Vagina (tissue), 2 donors: ENCODE results near the gene NPY5R. TPM values are rescaled to one million over a fixed set of nuclear protein-coding genes. Genes with fewer than 3 reads are reported as not detected.
A peak's percentile ranks its signal among the peaks of the same experiment; 100 is the strongest.

Experiments
- DNase-seq, 2 donors: peaks; one replicate each; pipeline ENCODE4 v3.0.0-alpha.2; 2017; ENCODE audit errors: extremely low spot score in 2 of 2
- H3K27ac ChIP-seq: fragments of 200-600 bp; sonication (generic); one replicate; pipeline ENCODE4 v1.5.1; 2019
- H3K27me3 ChIP-seq: fragments of 200-600 bp; sonication (generic); one replicate; pipeline ENCODE4 v1.5.1; 2019
- H3K36me3 ChIP-seq, 2 donors: fragments of 200-600 bp; sonication (generic); one replicate each; pipeline ENCODE4 v1.5.1; 2017 to 2019
- H3K4me1 ChIP-seq: fragments of 200-600 bp; sonication (generic); one replicate; pipeline ENCODE4 v1.5.1; 2019
- H3K4me3 ChIP-seq, 2 donors: fragments of 200-600 bp; sonication (generic); 1 replicate in 1 of 2; 2 replicates in 1 of 2; pipeline ENCODE4 v1.5.1; 2016 to 2019
- H3K9me3 ChIP-seq: fragments of 200-600 bp; sonication (generic); one replicate; pipeline ENCODE4 v1.5.1; 2019
- POLR2A ChIP-seq, 2 donors: fragments of 450-650 bp; IDR thresholded peaks; one replicate each; pipeline ENCODE4 v1.6.1; 2017; ENCODE audit warnings: antibody characterized with exemption in 2 of 2, mild to moderate bottlenecking in 2 of 2, moderate library complexity in 2 of 2
- POLR2AphosphoS5 ChIP-seq, 2 donors: sonication (generic); formaldehyde crosslinking; IDR thresholded peaks; one replicate each; pipeline ENCODE4 v1.9.0; 2017; ENCODE audit warnings: antibody characterized with exemption in 2 of 2, mild to moderate bottlenecking in 2 of 2, low read depth in 1 of 2; ENCODE audit not compliant: insufficient read depth in 1 of 2
- intact Hi-C: fragments of 100-400 bp; cut with DNase I; formaldehyde crosslinking; loops from one replicate; pipeline ENCODE4 v1.15.1; 2023
- total RNA-seq: library from RNA; depleted of rRNA; stranded (reverse); fragments of >200 nt; gene quantifications from one replicate; pipeline ENCODE4 v1.2.3, GENCODE V29; 2016
- TF ChIP-seq, protein P1 (sequence below), 3 experiments: fragments of 450-650 bp in 2 of 3; fragments of 200-600 bp in 1 of 3; sonication (generic) in 1 of 3; IDR thresholded peaks; one replicate each; pipeline ENCODE4 v1.5.1; 2017 to 2019; ENCODE audit warnings: antibody characterized with exemption in 3 of 3, mild to moderate bottlenecking in 2 of 3, moderate library complexity in 2 of 3

NPY5R gene
- total RNA-seq, 1 donor from 2014 or later = not detected

- Histone ChIP-seq H3K27me3 (no peaks in the 10 kb centered on the region), H3K4me1 (no peaks in the 10 kb centered on the region), H3K27ac (no peak overlapping the region), H3K4me3 (no peak overlapping the region), H3K36me3 (no peaks in the 10 kb centered on the region), H3K9me3 (peaks cover 7% of the 10 kb centered on the region)
- TF ChIP-seq, protein P1, sequence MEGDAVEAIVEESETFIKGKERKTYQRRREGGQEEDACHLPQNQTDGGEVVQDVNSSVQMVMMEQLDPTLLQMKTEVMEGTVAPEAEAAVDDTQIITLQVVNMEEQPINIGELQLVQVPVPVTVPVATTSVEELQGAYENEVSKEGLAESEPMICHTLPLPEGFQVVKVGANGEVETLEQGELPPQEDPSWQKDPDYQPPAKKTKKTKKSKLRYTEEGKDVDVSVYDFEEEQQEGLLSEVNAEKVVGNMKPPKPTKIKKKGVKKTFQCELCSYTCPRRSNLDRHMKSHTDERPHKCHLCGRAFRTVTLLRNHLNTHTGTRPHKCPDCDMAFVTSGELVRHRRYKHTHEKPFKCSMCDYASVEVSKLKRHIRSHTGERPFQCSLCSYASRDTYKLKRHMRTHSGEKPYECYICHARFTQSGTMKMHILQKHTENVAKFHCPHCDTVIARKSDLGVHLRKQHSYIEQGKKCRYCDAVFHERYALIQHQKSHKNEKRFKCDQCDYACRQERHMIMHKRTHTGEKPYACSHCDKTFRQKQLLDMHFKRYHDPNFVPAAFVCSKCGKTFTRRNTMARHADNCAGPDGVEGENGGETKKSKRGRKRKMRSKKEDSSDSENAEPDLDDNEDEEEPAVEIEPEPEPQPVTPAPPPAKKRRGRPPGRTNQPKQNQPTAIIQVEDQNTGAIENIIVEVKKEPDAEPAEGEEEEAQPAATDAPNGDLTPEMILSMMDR (IDR thresholded peaks at IDR 0.05) = no peak
- TF ChIP-seq POLR2AphosphoS5 (IDR thresholded peaks at IDR 0.05; ENCODE audit: insufficient read depth in 1 of 2, low read depth in 1 of 2) (no peak), POLR2A (IDR thresholded peaks at IDR 0.05) (no peak)
- no peak for DNase-seq
- intact Hi-C loops = no loop called here
Measured at GRCh38 chr4:163317110-163317509, 26.6 kb upstream of the NPY5R start.

- TF ChIP-seq POLR2AphosphoS5 (IDR thresholded peaks at IDR 0.05; ENCODE audit: insufficient read depth in 1 of 2, low read depth in 1 of 2) = no peak
- no peak for TF ChIP-seq POLR2A (IDR thresholded peaks at IDR 0.05)
- TF ChIP-seq, protein P1 (IDR thresholded peaks at IDR 0.05) = no peak
- no peaks in the 10 kb centered on the region for H3K36me3 ChIP-seq
- H3K4me1 ChIP-seq = peaks cover 11% of the 10 kb centered on the region
- H3K9me3 ChIP-seq = no peaks in the 10 kb centered on the region
- H3K27ac ChIP-seq = no peak overlapping the region
- intact Hi-C loops = no loop called here
- peak overlapping the region; percentile 46 to 65 for H3K4me3 ChIP-seq
- H3K27me3 ChIP-seq = no peaks in the 10 kb centered on the region
- no peak for DNase-seq
Measured at GRCh38 chr4:163330916-163331628, 12.6 kb upstream of the NPY5R start.

DNA sequence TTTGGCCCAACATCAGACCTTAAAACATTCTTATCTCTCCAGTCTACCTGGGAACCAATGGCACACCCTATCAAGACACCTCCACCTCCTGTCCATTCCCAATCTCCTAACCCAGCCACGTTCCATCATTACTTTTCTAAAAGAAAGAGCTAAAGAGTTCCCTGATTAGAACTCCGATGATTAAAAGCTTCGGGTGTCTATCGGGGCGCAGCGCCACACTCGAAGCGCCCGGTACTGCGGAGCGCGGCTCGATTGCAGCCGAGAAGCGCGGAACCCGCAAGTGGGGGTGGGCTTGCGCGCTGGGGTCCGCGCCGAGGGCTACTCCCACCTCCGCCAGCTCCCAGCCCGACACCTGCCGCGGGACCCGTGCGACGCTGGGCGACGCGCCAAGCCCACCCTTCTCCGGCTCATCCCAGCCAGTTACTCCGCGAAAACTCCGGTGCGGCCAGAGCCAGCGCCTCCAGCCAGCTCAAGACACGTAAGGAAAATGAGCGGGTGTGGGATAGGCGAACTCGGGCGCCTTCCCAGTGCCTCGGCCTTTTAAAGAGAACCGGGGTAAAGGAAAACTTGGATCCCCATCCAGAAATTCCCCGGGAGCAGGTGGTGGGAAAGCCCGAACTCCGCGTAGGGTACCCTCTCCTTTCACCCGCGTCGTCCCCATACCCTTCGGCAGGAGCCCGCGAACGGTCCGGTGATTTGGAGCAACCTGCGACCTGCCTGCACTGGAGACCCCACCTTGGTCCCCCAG, 11.9 kb upstream of the NPY5R start:
- TF ChIP-seq POLR2AphosphoS5 (IDR thresholded peaks at IDR 0.05; ENCODE audit: insufficient read depth in 1 of 2, low read depth in 1 of 2) (no peak), POLR2A (IDR thresholded peaks at IDR 0.05) (no peak)
- TF ChIP-seq, protein P1 (IDR thresholded peaks at IDR 0.05) = no peak
- peak overlapping the region; percentile 16 for H3K27ac ChIP-seq
- intact Hi-C loops = no loop called here

DNA sequence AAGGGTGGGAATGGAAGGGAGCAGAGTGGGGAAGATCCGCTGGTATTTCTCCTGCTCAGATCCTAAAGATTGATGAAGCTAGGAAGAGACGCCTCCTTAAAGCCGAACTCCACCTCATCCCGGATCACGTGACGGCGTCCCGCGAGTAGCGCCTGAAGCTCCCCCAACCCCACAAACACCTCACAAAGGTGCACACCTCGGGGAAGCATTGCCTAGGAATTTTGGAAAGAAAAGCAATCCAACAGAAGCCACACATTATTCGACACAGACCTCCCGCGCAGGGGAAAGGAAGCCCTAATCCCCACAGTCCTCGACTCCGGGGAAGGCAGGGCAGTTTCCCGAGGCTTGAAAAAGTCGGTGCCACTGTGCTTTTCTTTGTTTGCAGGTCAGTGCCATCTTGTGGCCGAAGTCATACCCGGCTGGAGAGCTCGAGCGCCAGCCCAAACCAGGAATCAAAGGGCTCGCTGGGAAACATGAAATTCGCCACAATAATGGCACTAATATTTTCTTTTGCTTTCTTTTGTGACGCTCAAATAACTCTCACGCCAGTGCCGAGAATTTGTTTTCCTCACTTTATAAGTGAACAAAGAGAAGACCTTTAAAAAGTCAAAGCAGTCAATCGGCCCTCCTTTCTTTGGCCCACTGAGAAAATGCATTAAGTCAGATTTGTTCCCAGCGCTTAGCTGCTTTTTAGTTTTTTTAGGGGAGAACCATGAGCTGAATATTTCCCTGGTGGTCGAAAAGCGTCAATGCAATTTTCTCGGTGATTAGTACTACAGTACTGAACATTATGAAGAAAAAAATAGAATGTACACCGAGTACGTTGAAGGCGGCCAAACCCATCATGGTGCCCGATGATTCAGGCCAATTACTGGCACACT, 10.9 kb upstream of the NPY5R start, which contains the start of gene NPY1R:
Gene NPY1R (minus strand): TSS at position 71 of the 881 bp plus-strand sequence. CDS start 6,042 bp downstream, outside the sequence.
- Histone ChIP-seq H3K27ac (peak within 1 kb of the TSS; percentile 16), H3K27me3 (no peaks in the 10 kb centered on the region), H3K36me3 (no peaks in the 10 kb centered on the region), H3K4me3 (peak within 1 kb of the TSS; percentile 46 to 65), H3K9me3 (no peaks in the 10 kb centered on the region), H3K4me1 (peaks cover 11% of the 10 kb centered on the region)
- TF ChIP-seq, protein P1 (IDR thresholded peaks at IDR 0.05) = peak in 1 of 3 experiments; percentile 63
- no peak for TF ChIP-seq POLR2A (IDR thresholded peaks at IDR 0.05)
- TF ChIP-seq POLR2AphosphoS5 (IDR thresholded peaks at IDR 0.05; ENCODE audit: insufficient read depth in 1 of 2, low read depth in 1 of 2) = no peak
- no peak for DNase-seq
- intact Hi-C loops = no loop called here

More for the DNA sequence above, 11.9 kb upstream of the NPY5R start:
- Histone ChIP-seq H3K4me3 (peak overlapping the region; percentile 46 to 65), H3K36me3 (no peaks in the 10 kb centered on the region), H3K27me3 (no peaks in the 10 kb centered on the region), H3K9me3 (no peaks in the 10 kb centered on the region), H3K4me1 (peaks cover 11% of the 10 kb centered on the region)
- DNase-seq = no peak
